ENCODE results near the gene KCND3. TPM values are rescaled to one million over a fixed set of nuclear protein-coding genes. Genes with fewer than 3 reads are reported as not detected.

KCND3 gene
- total and polyA plus RNA-seq, 12 donors, result 3.5 to 24.7 (median 15.2) TPM

DNA sequence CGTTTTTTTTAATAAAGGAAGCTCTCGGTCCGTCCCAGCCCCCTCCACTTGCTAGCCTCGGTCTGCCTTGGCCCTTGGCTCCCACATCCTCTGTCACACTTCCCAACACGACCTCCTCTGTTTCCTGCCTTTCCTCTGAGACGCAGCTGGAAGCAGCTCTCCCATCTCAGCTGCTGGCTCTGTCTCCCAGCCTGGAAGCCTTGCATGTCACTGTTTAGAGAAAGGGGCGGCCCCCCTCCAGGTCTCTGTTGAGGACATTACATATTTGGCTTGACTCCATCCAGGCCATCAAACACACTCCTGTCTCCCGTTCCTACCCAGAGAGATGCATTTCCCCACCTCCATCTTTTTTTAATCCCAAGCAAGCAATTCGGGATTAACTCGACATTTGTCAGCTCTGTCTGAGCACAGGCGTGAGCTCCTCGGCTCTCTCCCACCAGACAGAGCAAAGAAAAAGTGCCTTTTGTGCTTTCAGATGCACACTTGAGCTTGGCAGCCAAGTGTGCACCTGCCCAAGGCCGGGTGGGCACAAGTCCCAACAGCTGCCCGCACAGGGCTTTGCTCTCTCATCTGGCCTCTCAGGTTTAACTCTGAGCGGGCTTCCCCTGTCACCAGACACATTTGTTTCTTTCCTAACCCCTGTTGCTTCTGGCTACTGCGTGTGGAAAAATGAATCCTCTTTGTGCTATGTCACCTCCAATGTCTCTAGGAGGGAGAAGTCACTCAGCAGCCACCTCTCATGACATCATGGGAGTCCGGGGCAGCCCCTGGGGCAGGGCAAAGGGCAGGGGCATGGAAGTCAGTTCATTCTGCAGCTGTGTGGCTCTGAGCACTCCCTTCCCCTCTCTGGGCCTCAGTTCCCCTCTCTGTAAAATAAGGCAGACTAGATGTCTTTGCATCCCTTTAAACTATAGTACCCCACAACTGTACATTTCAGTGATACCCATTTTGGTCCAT, 108.3 kb downstream of the KCND3 start:
- Histone ChIP-seq H3K27ac (peak overlapping the region in 3 of 10 donors; percentile 8 to 41 (median 13)), H3K4me3 (no peak overlapping the region), H3K4me1 (peaks cover 7 to 66% (median 35%) of the 10 kb centered on the region in 9 donors), H3K27me3 (peaks cover 0 to 6% (median 0%) of the 10 kb centered on the region in 7 donors), H3K9me3 (no peaks in the 10 kb centered on the region), H3K36me3 (no peaks in the 10 kb centered on the region)
- ATAC-seq, result peak; percentile 40 to 74 (median 62)
- WGBS, 2 donors, result 16 to 22% methylated on average over 17 of the region's 17 CpGs
- TF ChIP-seq, protein P1, sequence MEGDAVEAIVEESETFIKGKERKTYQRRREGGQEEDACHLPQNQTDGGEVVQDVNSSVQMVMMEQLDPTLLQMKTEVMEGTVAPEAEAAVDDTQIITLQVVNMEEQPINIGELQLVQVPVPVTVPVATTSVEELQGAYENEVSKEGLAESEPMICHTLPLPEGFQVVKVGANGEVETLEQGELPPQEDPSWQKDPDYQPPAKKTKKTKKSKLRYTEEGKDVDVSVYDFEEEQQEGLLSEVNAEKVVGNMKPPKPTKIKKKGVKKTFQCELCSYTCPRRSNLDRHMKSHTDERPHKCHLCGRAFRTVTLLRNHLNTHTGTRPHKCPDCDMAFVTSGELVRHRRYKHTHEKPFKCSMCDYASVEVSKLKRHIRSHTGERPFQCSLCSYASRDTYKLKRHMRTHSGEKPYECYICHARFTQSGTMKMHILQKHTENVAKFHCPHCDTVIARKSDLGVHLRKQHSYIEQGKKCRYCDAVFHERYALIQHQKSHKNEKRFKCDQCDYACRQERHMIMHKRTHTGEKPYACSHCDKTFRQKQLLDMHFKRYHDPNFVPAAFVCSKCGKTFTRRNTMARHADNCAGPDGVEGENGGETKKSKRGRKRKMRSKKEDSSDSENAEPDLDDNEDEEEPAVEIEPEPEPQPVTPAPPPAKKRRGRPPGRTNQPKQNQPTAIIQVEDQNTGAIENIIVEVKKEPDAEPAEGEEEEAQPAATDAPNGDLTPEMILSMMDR (IDR thresholded peaks at IDR 0.05), result no peak
- peak; percentile 41 to 52 for DNase-seq
- intact Hi-C loops (cut with DNase I), result loop anchor here in 4 of 10 donors (5.0 to 10.0 kb wide), 2 partner anchors 111 to 454 kb away; no protein-coding TSS in a partner anchor

DNA sequence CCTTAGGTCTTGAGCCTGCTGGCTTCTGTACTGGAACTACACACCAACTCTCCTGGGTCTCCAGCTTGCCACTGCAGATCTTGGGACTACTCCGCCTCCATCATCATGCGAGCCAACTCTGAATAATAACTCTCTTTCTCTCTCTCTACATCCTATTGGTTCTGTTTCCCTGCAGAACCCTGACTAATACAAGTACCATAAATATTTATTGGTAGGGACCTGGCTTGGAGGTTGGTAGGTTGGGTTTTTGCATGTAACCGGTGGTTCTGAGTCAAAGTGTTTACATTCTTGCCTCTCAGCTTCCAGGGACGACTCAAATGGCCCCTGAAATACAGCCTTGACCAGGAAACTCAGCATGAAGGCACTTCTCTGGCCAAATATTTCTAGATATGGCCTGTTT, 110.4 kb downstream of the KCND3 start:
- TF ChIP-seq, protein P1 (IDR thresholded peaks at IDR 0.05), result no peak
- Histone ChIP-seq H3K9me3 (no peaks in the 10 kb centered on the region), H3K27me3 (peaks cover 0 to 6% (median 0%) of the 10 kb centered on the region in 7 donors), H3K4me1 (peaks cover 14 to 70% (median 43%) of the 10 kb centered on the region in 9 donors), H3K4me3 (no peak overlapping the region), H3K36me3 (no peaks in the 10 kb centered on the region), H3K27ac (no peak overlapping the region)
- DNase-seq (no peak), ATAC-seq (no peak)
- intact Hi-C loops (cut with DNase I), result no loop called here
- 81 to 93% methylated on average over 4 of the region's 4 CpGs for whole genome bisulfite sequencing, 2 donors

DNA sequence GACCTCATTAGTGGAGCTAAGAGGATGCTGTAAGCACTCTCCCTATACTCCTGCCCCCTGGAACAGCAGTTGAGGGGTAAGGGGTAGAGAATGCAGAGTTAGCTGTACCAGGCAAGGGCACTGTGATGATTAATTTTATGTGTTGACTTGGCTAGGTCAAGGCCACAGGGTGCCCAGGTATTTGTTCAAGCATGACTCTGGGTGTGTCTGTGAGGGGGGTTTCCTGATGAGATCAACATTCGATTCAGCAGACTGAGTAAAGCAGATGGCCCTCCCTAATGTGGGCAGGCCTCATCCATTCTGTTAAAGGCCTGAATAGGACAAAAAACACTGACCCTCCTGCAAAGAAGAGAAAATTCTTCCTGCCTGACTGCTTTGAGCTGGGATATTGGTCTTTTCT, 110.8 kb downstream of the KCND3 start:
- intact Hi-C loops (cut with DNase I), result no loop called here
- no peak for ATAC-seq
- H3K4me3 ChIP-seq, result no peak overlapping the region
- H3K27me3 ChIP-seq, result peaks cover 0 to 6% (median 0%) of the 10 kb centered on the region in 7 donors
- no peaks in the 10 kb centered on the region for H3K36me3 ChIP-seq
- H3K9me3 ChIP-seq, result no peaks in the 10 kb centered on the region
- no peak for DNase-seq
- WGBS, 2 donors, result 39 to 68% methylated on average over 1 of the region's 1 CpG
- no peak overlapping the region for H3K27ac ChIP-seq
- TF ChIP-seq, protein P1 (IDR thresholded peaks at IDR 0.05), result no peak
- H3K4me1 ChIP-seq, result peaks cover 14 to 67% (median 43%) of the 10 kb centered on the region in 9 donors

DNA sequence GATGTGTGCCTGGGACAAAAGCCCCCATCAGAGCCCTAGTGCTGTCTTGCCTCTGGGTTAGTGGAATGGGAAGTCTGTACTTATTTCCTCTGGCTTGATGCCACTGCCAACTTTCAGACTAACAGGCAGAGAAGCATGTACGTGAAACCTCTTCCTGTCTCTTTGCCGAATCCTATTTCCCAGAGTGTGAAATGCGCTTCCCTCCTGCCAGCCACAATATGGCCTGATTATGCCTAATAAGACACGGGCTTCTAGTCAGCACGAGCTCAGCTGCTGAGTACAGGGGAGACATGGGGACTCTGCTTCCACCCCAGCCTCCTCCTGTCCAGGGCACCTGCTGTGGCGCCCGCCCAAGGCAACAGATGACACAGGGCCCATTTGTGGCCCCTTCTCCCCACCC, 111.4 kb downstream of the KCND3 start:
- no peaks in the 10 kb centered on the region for H3K9me3 ChIP-seq
- no peak overlapping the region for H3K4me3 ChIP-seq
- peaks cover 14 to 61% (median 41%) of the 10 kb centered on the region in 9 donors for H3K4me1 ChIP-seq
- H3K27me3 ChIP-seq, result peaks cover 0 to 6% (median 0%) of the 10 kb centered on the region in 7 donors
- DNase-seq (no peak), ATAC-seq (no peak)
- intact Hi-C loops (cut with DNase I), result no loop called here
- WGBS, 2 donors, result 77 to 83% methylated on average over 7 of the region's 7 CpGs
- H3K27ac ChIP-seq, result no peak overlapping the region
- TF ChIP-seq, protein P1 (IDR thresholded peaks at IDR 0.05), result no peak
- H3K36me3 ChIP-seq, result no peaks in the 10 kb centered on the region

Data from heart right ventricle (tissue), 16 donors.